ENCODE measurements around the gene DPPA3. TPM values are rescaled to one million over a fixed set of nuclear protein-coding genes. Genes with fewer than 3 reads are reported as not detected.

Gene DPPA3
- total RNA-seq, 2 donors from 2014 or later: not detected

GRCh38 chr12:7709969-7710675, 1.1 kb upstream of the DPPA3 start:
- Histone ChIP-seq H3K4me3 (no peak overlapping the region), H3K27me3 (no peaks in the 10 kb centered on the region), H3K36me3 (replicated peaks in 1 of 2; ENCODE audit: insufficient read depth in 1 of 2, low read depth in 2 of 2) (no peaks in the 10 kb centered on the region), H3K27ac (no peak overlapping the region), H3K9me3 (no peaks in the 10 kb centered on the region), H3K4me1 (no peaks in the 10 kb centered on the region)
- ATAC-seq (no peak), DNase-seq (no peak)
- TF ChIP-seq, protein P1, sequence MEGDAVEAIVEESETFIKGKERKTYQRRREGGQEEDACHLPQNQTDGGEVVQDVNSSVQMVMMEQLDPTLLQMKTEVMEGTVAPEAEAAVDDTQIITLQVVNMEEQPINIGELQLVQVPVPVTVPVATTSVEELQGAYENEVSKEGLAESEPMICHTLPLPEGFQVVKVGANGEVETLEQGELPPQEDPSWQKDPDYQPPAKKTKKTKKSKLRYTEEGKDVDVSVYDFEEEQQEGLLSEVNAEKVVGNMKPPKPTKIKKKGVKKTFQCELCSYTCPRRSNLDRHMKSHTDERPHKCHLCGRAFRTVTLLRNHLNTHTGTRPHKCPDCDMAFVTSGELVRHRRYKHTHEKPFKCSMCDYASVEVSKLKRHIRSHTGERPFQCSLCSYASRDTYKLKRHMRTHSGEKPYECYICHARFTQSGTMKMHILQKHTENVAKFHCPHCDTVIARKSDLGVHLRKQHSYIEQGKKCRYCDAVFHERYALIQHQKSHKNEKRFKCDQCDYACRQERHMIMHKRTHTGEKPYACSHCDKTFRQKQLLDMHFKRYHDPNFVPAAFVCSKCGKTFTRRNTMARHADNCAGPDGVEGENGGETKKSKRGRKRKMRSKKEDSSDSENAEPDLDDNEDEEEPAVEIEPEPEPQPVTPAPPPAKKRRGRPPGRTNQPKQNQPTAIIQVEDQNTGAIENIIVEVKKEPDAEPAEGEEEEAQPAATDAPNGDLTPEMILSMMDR (IDR thresholded peaks at IDR 0.05): no peak
- intact Hi-C loops (cut with DNase I): no loop called here
- WGBS, 2 donors: 39 to 62% methylated on average over 8 of the region's 8 CpGs

GRCh38 chr12:7712841-7713442, 1.7 kb downstream of the DPPA3 start:
- 79 to 80% methylated on average over 26 to 28 of the region's 28 CpGs for WGBS, 2 donors

DNA sequence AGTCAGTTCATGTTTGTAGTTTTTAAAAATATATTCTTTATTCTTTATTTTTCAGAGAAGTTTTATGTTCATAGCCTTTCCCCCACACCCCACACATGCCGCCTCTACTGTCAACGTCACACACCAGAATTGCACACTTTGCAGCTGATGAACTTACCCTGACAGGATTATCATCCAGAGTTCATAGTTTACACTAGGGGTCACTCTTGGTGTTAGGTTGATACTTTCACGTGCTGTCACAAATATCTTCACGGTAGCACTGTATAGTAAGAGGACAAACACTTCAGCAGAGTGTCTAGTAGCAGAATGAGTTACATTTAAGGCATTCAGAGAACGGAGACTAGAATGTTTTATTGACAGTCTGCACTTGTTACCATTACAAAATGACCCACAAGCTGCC, 5.1 kb downstream of the DPPA3 start:
- H3K27me3 ChIP-seq: no peaks in the 10 kb centered on the region
- DNase-seq: no peak
- H3K36me3 ChIP-seq (replicated peaks in 1 of 2; ENCODE audit: insufficient read depth in 1 of 2, low read depth in 2 of 2): no peaks in the 10 kb centered on the region
- no peak for ATAC-seq
- no peak overlapping the region for H3K27ac ChIP-seq
- H3K4me3 ChIP-seq: no peak overlapping the region
- TF ChIP-seq, protein P1 (IDR thresholded peaks at IDR 0.05): peak in 3 of 7 experiments; percentile 34 to 36 (median 35)
- no peak for TF ChIP-seq POLR2A (IDR thresholded peaks at IDR 0.05)
- H3K9me3 ChIP-seq: no peaks in the 10 kb centered on the region
- no peaks in the 10 kb centered on the region for H3K4me1 ChIP-seq
- intact Hi-C loops (cut with DNase I): no loop called here
- 4 to 7% methylated on average over 5 of the region's 5 CpGs for WGBS, 2 donors

More at GRCh38 chr12:7712841-7713442, 1.7 kb downstream of the DPPA3 start:
- no peaks in the 10 kb centered on the region for H3K27me3 ChIP-seq
- ATAC-seq (no peak), DNase-seq (no peak)
- TF ChIP-seq, protein P1 (IDR thresholded peaks at IDR 0.05): no peak
- no peak for TF ChIP-seq POLR2A (IDR thresholded peaks at IDR 0.05)
- intact Hi-C loops (cut with DNase I): no loop called here
- no peaks in the 10 kb centered on the region for H3K4me1 ChIP-seq
- H3K27ac ChIP-seq: no peak overlapping the region
- no peaks in the 10 kb centered on the region for H3K9me3 ChIP-seq
- H3K36me3 ChIP-seq (replicated peaks in 1 of 2; ENCODE audit: insufficient read depth in 1 of 2, low read depth in 2 of 2): no peaks in the 10 kb centered on the region
- H3K4me3 ChIP-seq: no peak overlapping the region

GRCh38 chr12:7719946-7720730, 8.9 kb downstream of the DPPA3 start:
- Histone ChIP-seq H3K27ac (no peak overlapping the region), H3K9me3 (no peaks in the 10 kb centered on the region), H3K4me1 (no peaks in the 10 kb centered on the region), H3K36me3 (replicated peaks in 1 of 2; ENCODE audit: insufficient read depth in 1 of 2, low read depth in 2 of 2) (no peaks in the 10 kb centered on the region), H3K4me3 (no peak overlapping the region), H3K27me3 (no peaks in the 10 kb centered on the region)
- intact Hi-C loops (cut with DNase I): no loop called here
- no peak for DNase-seq
- 56 to 57% methylated on average over 15 of the region's 15 CpGs for WGBS, 2 donors
- TF ChIP-seq POLR2A (IDR thresholded peaks at IDR 0.05): no peak
- TF ChIP-seq, protein P1 (IDR thresholded peaks at IDR 0.05): no peak
- ATAC-seq: no peak

Measured in body of pancreas (tissue), 4 donors.